Stimulated activated CD4-positive, alpha-beta T cell treated with anti-CD3 and anti-CD28 coated beads, Interleukin-4, amount 100 ng/mL, for 4 hours (primary cell): ENCODE results near the gene C1QTNF5.

Source experiments
- DNase-seq, 2 experiments: peaks; one replicate each; pipeline ENCODE4 v3.0.0-alpha.2; 2020

C1QTNF5 gene

GRCh38 chr11:119316729-119317591 lies 23.7 kb downstream of the C1QTNF5 start, which contains the start of gene MCAM:
Gene MCAM, minus strand, starts transcription at chr11:119317130. Its CDS starts 29 bp downstream, at chr11:119317101.
- DNase-seq = no peak

GRCh38 chr11:119316016-119316728 lies 24.5 kb downstream of the C1QTNF5 start:
- no peak for DNase-seq

GRCh38 chr11:119315131-119316015 lies 25.3 kb downstream of the C1QTNF5 start:
- peak; percentile 49 to 61 for DNase-seq

- DNase-seq = no peak
Measured at GRCh38 chr11:119314726-119315125, 26.0 kb downstream of the C1QTNF5 start.

- no peak for DNase-seq
Measured at GRCh38 chr11:119310682-119311052, 30.0 kb downstream of the C1QTNF5 start.

GRCh38 chr11:119309953-119310681 lies 30.6 kb downstream of the C1QTNF5 start:
- DNase-seq = no peak

- DNase-seq = no peak
Measured at GRCh38 chr11:119309411-119309810, 31.3 kb downstream of the C1QTNF5 start.

GRCh38 chr11:119307974-119308373 lies 32.7 kb downstream of the C1QTNF5 start:
- no peak for DNase-seq

GRCh38 chr11:119307219-119307618 lies 33.5 kb downstream of the C1QTNF5 start:
- no peak for DNase-seq

- DNase-seq = peak in 1 of 2 experiments; percentile 35
Measured at GRCh38 chr11:119306373-119306890, 34.3 kb downstream of the C1QTNF5 start.

GRCh38 chr11:119305556-119306372 lies 34.9 kb downstream of the C1QTNF5 start:
- no peak for DNase-seq

GRCh38 chr11:119303227-119303718 lies 37.4 kb downstream of the C1QTNF5 start:
- DNase-seq = no peak

GRCh38 chr11:119300198-119300964 lies 40.3 kb downstream of the C1QTNF5 start:
- no peak for DNase-seq

- DNase-seq = no peak
Measured at GRCh38 chr11:119299416-119299815, 41.3 kb downstream of the C1QTNF5 start.

- no peak for DNase-seq
Measured at GRCh38 chr11:119298726-119299125, 42.0 kb downstream of the C1QTNF5 start.

GRCh38 chr11:119297938-119298337 lies 42.7 kb downstream of the C1QTNF5 start:
- no peak for DNase-seq

- no peak for DNase-seq
Measured at GRCh38 chr11:119295178-119295577, 45.5 kb downstream of the C1QTNF5 start.

- DNase-seq = no peak
Measured at GRCh38 chr11:119293461-119293860, 47.2 kb downstream of the C1QTNF5 start.

GRCh38 chr11:119290894-119291497 lies 49.7 kb downstream of the C1QTNF5 start:
- no peak for DNase-seq
